NCI-H2171 treated with DMSO at 0.1 percent for 48 hours (cell line): ENCODE measurements around the gene TNNC1.

Experiments used
- DNase-seq: peaks from one replicate; lab custom pipeline; 2025; lab: John Stamatoyannopoulos, UW

The TNNC1 gene

GRCh38 chr3:52401551-52401950 is 52.3 kb downstream of the TNNC1 start:
- DNase-seq, result no peak
